ENCODE measurements around the gene DGKG.

GRCh38 chr3:186383026-186383993, 21.3 kb upstream of the DGKG start:
- no peak for TF ChIP-seq EZH2 (IDR thresholded peaks at IDR 0.05)
- no peak for TF ChIP-seq POLR2AphosphoS5 (IDR thresholded peaks at IDR 0.05; ENCODE audit: borderline replicate concordance, low read depth, low read length)

Data from SK-N-MC (cell line).